CD1c-positive myeloid dendritic cell (primary cell): ENCODE data around the gene RAB11A.

Experiments used
- DNase-seq: peaks from one replicate; pipeline ENCODE4 v3.0.0-alpha.2; 2016; ENCODE audit errors: extremely low spot score

Gene RAB11A

DNA sequence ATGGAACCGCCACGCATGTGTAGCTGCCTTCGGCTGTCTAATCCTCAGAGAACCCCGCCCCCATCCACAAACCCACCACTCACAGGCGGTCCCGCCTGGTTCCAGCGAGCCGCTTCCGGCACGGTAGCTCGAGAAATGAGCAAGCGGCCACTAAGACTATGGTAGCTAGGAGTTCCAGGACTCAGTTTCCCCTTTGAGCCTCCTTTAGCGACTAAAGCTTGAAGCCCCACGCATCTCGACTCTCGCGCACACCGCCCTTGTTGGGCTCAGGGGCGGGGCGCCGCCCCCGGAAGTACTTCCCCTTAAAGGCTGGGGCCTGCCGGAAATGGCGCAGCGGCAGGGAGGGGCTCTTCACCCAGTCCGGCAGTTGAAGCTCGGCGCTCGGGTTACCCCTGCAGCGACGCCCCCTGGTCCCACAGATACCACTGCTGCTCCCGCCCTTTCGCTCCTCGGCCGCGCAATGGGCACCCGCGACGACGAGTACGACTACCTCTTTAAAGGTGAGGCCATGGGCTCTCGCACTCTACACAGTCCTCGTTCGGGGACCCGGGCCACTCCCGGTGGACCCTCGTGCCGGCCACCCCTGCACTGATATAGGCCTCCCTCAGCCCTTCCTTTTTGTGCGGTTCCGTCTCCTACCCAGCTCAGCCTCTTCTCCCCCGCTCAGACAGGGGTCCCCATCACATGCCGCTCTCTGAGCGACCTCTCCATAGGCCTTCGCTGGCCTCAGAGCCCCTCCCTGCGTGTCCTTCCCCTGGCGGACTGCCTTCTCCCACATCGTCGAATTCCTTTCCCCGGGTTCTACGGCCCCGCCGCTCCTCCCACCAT, at the start of gene RAB11A:
Gene RAB11A, plus strand, starts transcription at position 366 of the 828 bp plus-strand sequence. Its CDS starts 95 bp downstream, at position 461.
- peak; percentile 98 for DNase-seq

DNA sequence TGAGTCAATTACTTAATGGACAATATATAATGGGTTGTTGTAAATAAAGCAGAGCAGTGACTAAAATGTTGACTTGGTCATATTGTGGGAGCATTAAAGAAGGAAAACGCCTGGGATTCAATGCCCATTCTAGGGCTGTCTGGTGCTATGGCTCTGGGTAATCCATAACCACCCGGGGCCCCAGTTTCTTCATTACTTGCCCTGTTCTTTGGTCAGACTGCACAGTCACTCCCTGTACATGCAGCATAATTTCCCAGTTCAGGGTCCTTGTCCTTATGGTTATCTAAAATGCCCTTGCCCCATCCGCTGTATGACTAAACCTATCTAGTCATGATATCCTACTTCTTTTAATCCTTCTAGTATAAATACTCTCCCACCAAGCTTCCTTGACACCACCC, 49.7 kb upstream of the RAB11A start:
- DNase-seq: peak; percentile 60

DNA sequence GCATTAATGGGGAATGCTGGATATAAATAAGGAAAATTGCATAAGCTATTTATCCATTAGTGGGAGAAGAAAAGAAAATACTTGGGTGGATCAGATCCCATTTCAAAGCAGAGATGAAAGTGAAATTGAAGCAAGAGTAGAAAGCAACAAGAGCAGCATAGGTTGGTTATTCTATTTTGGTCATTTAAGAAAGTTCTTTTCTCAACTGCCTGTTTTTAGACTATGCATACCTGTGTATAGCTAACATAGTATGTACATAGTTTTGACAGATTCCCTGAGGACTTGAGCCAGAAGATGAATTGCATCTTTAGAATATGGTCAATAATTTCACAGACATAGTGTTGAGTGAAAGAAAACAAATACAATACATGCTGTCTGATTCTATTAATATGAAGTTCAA, 48.2 kb upstream of the RAB11A start:
- no peak for DNase-seq

DNA sequence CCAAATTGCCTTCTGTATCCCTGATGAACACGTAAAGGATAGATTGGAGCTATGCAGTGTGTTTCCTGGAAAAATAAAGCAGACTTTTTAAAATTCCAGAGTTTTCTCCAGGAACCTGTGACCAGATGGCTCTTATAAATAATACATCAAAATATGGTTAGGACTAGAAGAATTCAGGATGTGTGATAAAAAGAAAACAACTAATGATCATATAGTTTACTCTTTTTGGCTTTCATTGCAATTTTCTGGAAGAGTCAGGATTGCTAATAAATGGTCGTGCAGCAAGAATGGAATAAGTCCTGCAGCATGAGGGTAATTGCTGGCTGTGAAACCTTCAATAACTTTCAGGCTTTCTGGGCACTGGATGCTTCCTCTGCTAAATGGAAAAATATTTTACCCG, 47.0 kb upstream of the RAB11A start:
- no peak for DNase-seq

DNA sequence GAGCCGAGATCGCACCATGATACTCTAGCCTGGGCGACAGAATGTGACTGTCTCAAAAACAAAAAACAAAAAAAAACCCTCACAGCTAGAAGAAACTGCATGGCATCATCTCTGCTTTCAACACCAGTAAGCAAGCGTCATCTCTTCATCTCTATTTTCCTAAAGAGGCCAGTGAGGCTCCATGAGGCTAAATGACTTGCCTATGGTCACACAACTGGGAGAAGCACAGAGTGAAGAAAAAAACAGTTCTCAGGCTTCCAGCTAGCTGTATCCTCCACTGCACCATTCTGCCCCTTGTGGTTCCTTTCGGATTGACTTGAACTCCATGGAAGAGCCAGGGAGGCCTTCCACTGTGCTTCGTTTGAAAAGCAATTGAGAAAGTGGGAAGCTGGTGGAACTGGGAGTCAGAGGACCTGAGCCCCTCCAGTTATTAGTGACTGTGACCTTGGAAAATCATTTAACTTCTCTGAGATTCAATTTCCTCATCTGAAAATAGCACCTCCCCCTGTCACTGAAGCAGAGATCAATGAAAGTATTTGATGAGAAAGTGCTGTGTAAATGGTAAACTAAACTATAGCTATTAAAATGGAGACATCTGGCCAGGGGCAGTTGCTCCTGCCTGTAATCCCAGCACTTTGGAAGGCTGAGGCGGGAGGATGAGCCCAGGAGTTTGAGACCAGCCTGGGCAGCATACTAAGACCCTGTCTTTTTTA, 45.1 kb upstream of the RAB11A start:
- peak; percentile 55 for DNase-seq

DNA sequence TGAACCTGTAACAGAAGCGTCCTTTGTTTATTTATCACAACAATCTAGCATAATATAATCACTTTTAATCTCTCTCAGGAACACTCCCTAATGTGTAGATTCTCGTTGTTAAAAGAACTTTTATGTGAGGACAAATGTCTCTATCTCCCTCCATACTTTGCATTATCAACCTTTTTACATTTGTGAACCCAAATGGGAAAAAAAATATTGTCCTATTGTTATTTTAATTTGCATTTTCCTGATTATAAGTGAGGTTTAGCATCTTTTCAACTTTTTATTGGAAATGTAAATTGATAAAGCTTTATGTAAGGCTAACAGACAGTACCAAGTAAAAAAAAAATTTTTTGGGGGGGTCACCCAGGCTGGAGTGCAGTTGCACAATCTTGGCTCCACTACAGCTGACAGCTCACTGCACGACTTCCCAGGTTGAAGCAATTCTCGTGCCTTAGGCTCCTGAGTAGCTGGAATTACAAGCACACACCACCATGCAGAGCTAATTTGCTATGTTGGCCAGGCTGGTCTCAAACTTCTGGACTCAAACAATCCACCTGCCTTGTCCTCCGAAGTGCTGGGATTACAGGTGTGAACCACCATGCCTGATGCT, 44.2 kb upstream of the RAB11A start:
- no peak for DNase-seq

DNA sequence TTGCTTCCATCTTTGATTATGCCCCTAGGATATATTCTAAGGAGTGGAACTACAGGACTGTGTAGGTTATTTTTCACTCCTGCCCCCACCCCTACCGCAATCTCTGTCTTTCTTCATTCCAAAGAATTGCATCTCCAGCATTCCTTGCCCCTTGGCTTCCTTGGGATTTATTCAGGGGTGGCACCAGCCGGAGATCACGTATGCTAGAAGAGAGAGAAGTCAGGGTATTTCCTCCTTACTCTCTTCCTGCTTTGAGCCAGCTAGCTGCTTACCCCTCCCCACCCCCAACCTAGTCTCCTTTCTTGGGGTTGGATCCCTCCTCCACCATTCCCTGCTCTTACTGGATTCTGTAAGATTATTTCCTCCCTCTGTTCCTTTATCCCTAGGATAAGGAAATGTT, 42.2 kb upstream of the RAB11A start:
- DNase-seq: no peak

DNA sequence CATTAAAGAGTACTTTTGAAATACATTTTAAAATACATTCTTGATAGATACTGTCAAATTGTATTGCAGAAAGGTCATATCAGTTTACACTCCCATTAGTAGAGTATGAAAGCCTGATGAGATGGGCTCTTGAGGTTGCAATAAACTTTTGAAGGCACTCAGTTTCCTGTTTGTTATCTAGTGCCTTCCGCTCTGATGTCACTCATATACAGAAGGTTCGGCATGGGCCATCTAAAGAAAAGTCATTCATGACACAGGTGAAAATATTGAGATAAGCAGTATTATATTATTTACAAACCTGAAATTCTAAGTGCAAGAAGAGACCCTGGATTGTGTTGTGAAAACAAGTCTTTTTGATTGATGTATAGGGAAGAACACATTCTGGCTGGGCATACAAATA, 40.7 kb upstream of the RAB11A start:
- no peak for DNase-seq

DNA sequence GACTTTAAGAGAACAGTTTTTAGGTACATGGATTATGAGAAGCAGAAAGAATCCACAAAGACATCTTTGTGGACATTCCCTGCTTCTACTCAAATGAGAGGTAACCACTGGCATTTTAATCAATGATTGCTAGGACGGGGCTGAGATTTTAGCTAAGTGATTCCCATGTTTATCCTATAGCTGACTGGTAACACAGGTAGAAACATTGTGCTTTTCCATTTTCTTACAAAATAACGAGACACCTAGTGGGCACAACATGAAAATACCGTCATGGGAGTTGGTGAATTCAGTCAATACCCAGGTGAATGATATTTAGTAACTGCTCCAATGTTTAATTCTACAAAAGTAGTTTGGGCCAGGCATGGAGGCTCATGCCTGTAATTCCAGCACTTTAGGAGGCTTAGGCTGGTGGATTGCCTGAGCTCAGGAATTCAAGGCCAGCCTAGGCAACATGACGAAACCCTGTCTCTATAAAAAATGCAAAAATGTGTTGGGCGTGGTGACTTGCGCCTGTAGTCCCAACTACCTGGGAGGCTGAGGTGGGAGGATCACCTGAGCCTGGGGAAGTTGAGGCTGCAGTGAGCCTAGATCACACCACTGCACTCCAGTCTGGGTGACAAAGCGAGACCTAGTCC, 40.0 kb upstream of the RAB11A start:
- no peak for DNase-seq

DNA sequence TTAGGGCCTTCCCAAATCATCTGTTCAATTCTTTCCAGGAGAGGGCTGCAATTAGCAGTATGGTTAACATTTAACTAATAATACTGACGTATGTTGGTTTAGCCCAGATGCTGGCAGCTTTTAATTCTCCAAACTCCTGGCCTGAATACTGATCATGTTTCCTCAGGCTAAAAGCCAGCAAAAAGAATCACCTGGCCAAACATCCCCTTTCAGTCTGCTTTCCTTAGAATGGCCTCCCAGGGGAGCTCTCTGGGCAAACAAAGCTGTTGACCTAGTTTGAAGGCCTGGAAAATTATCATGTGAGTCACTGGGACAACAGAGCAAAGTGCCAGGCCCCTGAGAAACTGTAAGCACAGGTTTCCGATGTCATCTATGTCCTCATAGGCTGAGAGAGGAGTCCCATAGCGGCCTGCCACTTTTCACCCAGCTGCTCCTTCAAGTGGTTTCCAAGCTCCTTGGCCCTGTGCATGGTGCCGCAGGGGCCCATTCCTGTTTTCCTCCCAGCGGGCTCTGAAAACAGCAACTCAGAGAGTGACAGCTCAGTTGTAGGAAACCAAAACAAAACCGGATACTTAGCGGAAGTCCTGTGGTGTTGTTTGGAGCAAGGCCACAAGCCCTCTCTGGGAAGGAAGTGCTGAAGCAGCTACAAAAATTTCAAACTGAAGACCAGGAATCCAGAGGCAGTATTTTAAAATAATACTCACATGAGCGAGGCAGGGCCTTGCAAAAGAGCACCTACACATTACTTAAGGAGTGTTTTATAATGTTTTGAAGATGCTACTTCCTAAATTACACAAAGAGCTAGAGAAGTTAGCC, 36.5 kb upstream of the RAB11A start:
- DNase-seq: peak; percentile 84

DNA sequence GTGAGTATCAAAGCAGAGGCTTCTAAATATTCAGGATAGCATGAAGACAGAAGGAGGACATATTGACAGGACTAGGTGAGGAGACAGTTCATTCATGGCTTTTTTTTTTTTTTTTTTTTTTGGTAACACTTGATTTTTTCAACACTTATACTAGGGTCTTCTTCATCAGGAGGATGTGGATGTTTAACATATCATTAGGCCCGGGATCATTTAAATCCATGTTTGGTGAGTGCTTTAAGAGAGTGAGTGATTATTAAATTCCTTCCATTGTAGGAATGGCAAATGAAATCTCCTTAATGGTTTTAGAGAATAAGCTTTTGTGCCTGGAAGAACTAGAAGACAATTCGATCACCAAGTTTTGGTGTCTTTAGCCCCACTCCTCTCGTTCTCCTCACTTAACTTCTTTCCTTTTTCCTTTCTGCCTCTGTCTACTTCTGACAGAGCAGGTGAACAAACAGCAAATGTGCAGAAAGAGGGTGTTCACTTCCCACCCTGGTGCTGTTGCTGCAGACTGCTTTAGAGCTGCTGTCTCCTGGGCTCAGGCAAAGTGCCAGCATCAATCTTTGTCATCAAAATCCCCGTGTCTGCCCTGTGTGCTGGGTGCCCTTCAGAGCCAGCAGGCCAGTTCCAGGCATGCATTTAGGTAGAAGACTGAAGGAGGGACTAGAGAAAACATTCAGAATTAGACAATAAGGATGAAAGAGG, 35.6 kb upstream of the RAB11A start:
- DNase-seq: no peak

DNA sequence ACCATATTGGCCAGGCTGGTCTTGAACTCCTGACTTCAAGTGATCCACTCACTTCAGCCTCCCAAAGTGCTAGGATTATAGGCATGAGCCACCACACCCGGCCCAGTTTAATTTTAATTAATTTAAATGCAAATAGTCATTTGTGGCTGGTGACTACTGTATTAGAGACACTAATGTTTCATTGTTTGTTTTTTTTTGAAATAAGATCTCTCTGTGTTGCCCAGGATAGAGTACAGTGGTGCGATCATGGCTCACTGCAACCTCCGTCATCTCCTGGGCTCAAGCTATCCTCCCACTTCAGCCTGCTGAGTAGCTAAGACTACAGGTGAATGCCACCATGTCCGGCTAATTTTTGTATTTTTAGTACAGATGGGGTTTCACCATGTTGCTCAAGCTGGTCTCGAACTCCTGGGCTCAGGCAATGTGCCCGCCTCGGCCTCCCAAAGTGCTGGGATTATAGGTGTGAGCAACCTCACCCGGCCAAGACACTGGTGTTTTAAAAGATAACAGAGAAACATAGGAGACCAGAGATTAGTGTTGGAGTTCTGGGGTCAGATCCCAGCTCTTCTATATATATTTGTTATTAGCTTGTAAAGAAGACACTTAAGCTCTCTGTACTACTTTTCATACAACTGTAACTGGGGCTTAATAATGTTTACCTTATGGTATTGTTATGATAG, 34.5 kb upstream of the RAB11A start:
- no peak for DNase-seq

DNA sequence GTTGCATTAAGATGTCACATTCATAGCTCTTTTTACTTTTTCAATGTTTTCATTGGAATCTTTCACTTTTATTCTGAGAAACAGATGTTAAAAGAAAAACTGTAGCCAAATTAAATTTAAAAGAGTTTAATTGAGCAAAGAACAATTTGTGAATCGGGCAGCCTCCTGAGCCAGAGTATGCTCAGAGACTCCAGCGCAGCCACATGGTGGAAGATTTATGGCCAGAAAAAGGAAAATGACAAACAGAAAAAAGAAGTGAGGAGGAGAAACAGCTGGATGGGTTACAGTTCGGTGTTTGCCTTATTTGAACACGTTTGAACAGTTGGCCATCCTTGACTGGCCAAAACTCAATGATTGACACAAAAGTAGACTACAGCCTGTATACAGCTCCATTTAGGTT, 33.8 kb upstream of the RAB11A start:
- no peak for DNase-seq

DNA sequence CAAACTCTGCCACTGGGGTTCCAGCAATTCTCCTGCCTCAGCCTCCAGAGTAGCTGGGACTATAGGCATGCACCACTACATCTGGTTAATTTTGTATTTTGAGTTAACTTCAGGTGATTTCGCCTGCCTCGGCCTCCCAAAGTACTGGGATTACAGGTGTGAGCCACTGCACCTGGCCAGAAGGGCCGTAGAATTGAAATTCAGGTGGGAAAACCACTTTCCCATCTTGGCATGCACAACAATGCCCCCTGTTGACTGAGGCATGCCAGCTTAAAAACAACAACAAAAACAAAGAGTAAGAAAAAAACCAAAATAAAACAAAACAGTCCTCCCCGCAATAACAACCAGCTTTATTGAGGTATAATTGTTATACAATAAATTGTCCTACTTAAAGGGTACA, 32.6 kb upstream of the RAB11A start:
- no peak for DNase-seq

DNA sequence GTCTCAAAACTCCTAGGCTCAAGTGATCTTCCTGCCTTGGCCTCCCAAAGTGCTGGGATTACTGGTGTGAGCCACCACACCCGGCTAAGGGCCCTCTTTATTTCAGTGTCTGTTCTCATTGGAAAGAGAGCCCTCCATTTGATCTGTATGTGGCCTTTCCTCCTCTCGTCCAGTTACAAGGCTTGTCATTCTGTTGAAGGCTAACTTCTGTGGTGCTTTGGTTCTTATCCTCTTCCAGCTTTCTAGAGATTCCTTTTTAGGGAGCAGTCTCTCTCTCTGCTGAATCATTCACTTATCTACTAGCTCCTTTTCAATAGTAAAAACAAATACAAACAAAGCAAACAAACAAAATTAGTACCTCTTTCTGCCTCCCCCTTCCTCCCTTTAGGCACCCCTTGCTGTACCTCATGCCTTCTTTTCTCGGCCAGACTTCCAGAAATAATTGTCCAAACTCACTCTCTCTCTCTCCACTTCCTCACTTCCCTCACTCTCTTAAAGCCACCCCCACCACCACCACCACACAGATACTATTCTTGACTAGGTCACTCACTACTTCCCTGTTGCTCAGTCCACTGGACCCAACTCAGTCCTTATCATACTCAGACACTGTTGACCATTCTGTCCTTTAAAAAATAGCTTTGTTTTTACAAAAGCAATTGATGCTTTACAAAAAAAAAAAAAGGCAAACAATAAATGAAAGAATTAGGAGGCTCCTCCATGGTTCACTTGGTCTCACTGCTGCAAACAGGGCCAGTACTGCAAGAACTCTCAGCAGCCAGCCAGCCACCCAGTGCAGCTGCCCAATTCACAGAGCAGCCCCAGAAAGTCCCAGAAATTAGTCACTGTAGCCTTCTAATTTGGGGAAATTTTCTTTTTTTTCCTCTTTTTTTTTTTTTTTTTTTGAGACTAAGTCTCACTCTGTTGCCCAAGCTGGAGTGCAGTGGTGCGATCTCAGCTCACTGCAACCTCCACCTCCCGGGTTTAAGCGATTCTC, 31.7 kb upstream of the RAB11A start:
- peak; percentile 35 for DNase-seq

DNA sequence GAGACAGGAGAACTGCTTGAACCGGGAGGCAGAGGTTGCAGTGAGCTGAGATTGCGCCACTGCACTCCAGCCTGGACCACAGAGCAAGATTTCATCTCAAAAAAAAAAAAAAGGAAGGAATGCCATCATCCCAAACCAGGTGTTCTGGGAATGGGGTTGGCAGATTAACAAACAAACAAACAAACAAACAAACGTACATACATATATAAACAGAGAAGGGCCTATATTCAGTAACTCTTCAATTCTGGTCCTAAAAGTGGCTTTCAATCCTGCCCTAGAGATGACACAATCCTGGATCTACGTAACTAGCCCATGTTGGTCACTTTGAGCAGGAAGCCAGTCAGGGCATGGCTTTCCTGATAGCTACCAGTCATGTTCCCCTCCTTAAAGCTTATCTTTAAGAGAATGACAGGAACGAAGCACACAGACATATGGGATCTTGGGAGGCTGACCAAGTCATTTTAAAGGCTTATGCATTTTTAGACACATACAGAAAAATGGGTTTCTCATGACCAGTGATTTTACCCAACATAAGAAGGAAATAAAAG, 29.9 kb upstream of the RAB11A start:
- DNase-seq: no peak

DNA sequence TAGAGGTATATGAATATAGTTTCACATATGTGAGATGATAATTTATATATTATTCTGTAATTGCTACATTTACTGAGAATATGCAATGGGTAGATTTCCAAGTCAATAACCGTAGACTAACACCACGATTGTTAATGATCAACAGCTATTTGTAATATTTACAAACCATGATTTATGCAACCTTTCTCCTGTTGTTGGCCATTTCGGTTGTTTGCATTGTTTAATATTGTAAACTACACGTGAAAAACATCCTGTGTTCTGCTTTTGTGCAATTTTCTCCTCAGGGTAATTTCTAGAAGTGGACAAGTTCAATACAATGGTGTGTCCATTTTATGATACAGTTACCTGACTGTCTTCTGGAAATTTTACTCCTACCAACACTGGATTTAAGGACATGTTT, 29.3 kb upstream of the RAB11A start:
- no peak for DNase-seq

DNA sequence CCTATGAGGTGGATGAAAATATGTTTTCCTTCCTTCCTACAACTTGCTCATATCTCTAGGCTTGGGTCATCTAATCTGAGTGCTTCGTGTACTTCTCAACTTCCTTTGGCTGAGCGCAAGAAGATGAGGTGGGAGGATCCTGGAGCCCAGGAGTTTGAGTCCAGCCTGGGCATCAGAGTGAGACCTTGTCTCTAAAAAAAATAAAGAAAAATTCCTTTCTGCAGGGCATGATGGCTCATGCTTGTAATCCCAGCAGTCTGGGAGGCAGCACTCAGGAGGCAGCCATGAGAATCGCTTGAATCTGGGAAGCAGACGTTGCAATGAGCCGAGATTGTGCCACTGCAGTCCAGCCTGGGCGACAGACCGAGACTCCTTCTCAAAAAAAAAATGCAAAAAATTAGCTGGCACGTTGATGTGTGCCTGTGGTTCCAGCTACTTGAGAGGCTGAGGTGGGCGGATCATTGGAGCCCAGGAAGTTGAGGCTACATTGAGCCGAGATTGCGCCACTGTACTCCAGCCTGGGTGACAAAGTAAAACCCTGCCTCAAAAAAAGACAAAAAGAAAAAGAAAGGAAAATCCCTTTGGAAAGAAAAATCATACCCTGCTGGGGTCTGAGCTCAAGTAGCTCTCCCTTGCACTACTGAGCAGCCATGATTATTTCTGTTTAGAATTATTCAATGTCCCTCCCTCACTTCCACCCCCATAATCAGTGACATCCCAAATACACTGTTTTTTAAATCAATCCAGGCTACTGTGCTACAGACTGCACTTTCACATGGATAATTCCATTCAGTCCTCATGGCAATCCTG, 28.0 kb upstream of the RAB11A start:
- DNase-seq: peak; percentile 70
